ENCODE results near the gene SLC25A41. TPM values are rescaled to one million over a fixed set of nuclear protein-coding genes. Genes with fewer than 3 reads are reported as not detected.

The SLC25A41 gene
- total RNA-seq, 3 donors from 2014 or later = 0.32 to 1.4 (median 0.43) TPM

- intact Hi-C loops (cut with DNase I, micrococcal nuclease) = no loop called here
- ATAC-seq = no peak
- no peak for TF ChIP-seq CTCF (IDR thresholded peaks at IDR 0.05)
- Histone ChIP-seq H3K9me3 (no peaks in the 10 kb centered on the region), H3K36me3 (ENCODE audit: low read depth) (no peaks in the 10 kb centered on the region), H3K4me3 (no peak overlapping the region), H3K4me1 (ENCODE audit: low read depth) (peaks cover 24% of the 10 kb centered on the region)
- no peak for DNase-seq
These were observed 33.1 kb upstream of the SLC25A41 start for GRCh38 chr19:6466526-6467248.

- Histone ChIP-seq H3K4me3 (no peak overlapping the region), H3K36me3 (ENCODE audit: low read depth) (no peaks in the 10 kb centered on the region), H3K4me1 (ENCODE audit: low read depth) (peaks cover 25% of the 10 kb centered on the region), H3K9me3 (no peaks in the 10 kb centered on the region)
- intact Hi-C loops (cut with DNase I, micrococcal nuclease) = no loop called here
- ATAC-seq = no peak
- no peak for DNase-seq
- TF ChIP-seq CTCF (IDR thresholded peaks at IDR 0.05) = no peak
These were observed 32.1 kb upstream of the SLC25A41 start for GRCh38 chr19:6465663-6466062.

GRCh38 chr19:6465006-6465405, 31.4 kb upstream of the SLC25A41 start:
- Histone ChIP-seq H3K4me1 (ENCODE audit: low read depth) (peaks cover 25% of the 10 kb centered on the region), H3K36me3 (ENCODE audit: low read depth) (no peaks in the 10 kb centered on the region), H3K4me3 (peak overlapping the region; percentile 63), H3K9me3 (no peaks in the 10 kb centered on the region)
- DNase-seq (no peak), ATAC-seq (no peak)
- intact Hi-C loops (cut with DNase I, micrococcal nuclease) = no loop called here
- TF ChIP-seq CTCF (IDR thresholded peaks at IDR 0.05) = no peak

DNA sequence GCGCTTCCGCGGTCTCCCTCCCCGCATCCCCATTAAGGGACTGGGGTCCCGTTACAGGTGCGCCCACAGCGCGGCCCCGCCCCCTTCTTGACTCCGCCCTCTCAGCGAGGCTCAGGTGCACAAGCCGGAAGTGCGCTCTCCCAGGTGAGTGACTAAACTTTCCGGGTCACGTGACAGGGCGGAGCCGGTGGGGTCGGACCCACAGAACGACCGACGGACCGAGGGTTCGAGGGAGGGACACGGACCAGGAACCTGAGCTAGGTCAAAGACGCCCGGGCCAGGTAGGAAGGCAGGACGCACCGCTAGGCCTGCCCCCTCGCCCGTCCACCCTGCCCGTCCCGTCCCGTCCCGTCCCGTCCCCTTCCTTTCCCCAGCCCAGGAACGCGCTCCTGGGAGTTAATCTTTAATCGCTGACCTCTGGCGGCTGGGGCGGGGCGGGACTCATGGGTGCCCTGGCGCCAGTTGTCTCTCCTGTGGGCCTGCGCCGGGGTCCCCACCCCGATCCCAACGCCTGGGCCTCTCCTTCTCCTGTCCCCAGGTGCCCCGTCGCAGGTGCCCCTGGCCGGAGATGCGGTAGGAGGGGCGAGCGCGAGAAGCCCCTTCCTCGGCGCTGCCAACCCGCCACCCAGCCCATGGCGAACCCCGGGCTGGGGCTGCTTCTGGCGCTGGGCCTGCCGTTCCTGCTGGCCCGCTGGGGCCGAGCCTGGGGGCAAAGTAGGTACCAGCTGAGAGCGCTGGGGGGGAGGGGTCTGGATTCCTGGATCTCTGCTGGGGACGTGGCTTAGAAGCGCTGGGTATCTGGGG, 30.7 kb upstream of the SLC25A41 start, which contains the start of gene CRB3:
Gene CRB3, plus strand, starts transcription at position 202 of the 804 bp plus-strand sequence. Its CDS starts 431 bp downstream, at position 633.
- intact Hi-C loops (cut with DNase I, micrococcal nuclease) = no loop called here
- Histone ChIP-seq H3K4me3 (peak within 1 kb of the TSS; percentile 63), H3K4me1 (ENCODE audit: low read depth) (peaks cover 25% of the 10 kb centered on the region), H3K9me3 (no peaks in the 10 kb centered on the region), H3K36me3 (ENCODE audit: low read depth) (no peaks in the 10 kb centered on the region)
- peak; percentile 96 to 99 (median 97) for DNase-seq
- no peak for TF ChIP-seq CTCF (IDR thresholded peaks at IDR 0.05)
- ATAC-seq = peak; percentile 65

GRCh38 chr19:6460099-6460884, 26.7 kb upstream of the SLC25A41 start:
- intact Hi-C loops (cut with DNase I, micrococcal nuclease) = no loop called here
- Histone ChIP-seq H3K9me3 (no peaks in the 10 kb centered on the region), H3K4me3 (peak overlapping the region; percentile 56), H3K4me1 (ENCODE audit: low read depth) (peaks cover 31% of the 10 kb centered on the region), H3K36me3 (ENCODE audit: low read depth) (no peaks in the 10 kb centered on the region)
- DNase-seq (peak; percentile 98 to 99 (median 98)), ATAC-seq (peak; percentile 76)
- TF ChIP-seq CTCF (IDR thresholded peaks at IDR 0.05) = peak; percentile 57

All from mucosa of descending colon (tissue), 3 donors.